ENCODE measurements around the gene HOXA5.

The HOXA5 gene

DNA sequence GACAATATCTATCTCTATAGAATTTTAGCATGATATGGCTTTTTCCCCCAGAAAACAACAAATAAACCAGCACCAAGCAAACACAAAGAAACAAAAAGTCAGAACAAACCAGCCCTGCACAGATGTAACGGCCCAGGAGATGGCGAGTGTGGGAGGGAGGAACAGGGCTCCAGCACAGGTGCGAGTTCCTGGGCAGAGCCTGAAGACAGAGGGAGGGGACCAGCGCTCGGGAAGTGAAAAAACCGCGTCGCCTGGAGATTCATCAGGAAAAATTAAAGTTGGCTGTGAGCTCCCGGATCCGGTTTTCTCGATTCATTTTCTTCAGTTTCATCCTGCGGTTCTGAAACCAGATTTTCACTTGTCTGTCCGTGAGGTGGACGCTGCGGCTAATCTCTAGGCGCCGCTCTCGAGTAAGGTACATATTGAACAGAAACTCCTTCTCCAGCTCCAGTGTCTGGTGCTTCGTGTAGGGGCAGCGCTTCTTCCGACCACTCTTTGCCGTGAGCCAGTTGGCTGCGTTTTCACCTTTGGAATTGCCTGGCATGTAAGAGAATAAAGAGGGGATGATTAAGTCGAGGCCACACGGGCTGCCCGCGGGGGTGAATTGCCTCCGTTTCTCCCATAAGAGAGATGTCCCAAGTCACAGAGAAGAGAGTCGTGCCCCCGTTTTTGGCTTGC, 28.3 kb upstream of the HOXA5 start:
- no peak for DNase-seq (ENCODE audit: low spot score)

DNA sequence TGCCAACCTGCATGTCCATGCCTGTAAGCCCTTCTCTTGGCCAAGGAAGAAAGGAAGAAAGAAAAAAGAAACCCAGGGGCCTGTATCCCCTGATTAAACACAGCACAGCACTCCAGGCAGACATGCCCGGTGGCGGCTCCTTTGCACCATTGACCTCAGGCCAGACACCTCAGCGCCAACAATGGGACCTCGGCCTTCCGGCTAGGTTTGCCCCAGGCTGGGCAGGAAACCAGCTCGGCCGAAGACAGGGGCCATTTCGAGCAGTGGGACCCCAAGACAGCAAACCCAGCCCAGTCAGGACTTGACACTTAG, 27.8 kb upstream of the HOXA5 start:
- peak; percentile 37 for DNase-seq (ENCODE audit: low spot score)

DNA sequence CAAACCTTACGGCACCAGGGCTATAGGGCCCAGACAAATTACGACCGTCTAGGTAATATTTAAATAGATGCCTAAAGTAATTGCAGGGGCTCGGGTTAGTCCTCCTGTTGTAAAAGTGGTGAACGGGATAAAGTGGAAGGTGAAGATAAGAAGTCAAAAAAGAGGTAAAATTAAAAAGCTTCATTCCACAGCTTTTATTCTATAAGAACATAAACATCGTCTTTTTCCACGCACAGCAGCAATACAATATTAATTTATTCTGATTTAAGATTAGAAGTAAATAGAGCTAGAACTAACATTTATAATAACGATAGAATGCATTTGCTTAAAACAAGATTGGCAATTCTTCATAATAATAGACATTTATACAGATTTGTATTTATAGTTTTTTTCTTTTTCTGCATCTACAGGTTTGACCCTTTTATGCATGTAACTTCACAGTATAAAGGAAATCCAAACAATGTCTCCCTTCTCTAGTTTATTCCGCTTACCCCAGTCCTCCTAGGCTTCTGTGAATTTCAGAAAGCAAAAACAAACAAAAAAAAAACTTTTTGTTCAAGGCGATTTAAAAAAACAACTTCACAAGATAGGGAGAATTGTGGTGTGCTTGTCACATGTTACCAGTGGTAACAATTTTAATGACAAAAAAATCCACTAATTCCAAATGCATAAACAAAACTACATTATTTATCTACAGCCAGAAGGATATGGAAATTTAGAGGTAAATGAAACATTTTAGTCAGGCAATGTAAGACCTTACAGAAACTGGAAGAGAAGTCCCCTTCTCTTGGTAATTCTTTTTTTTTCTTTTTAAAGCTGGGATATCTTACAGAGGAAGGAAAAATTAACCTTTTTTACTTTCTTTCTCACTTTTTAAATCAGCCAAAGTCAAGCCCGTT, 27.2 kb upstream of the HOXA5 start:
- DNase-seq (ENCODE audit: low spot score) = no peak

DNA sequence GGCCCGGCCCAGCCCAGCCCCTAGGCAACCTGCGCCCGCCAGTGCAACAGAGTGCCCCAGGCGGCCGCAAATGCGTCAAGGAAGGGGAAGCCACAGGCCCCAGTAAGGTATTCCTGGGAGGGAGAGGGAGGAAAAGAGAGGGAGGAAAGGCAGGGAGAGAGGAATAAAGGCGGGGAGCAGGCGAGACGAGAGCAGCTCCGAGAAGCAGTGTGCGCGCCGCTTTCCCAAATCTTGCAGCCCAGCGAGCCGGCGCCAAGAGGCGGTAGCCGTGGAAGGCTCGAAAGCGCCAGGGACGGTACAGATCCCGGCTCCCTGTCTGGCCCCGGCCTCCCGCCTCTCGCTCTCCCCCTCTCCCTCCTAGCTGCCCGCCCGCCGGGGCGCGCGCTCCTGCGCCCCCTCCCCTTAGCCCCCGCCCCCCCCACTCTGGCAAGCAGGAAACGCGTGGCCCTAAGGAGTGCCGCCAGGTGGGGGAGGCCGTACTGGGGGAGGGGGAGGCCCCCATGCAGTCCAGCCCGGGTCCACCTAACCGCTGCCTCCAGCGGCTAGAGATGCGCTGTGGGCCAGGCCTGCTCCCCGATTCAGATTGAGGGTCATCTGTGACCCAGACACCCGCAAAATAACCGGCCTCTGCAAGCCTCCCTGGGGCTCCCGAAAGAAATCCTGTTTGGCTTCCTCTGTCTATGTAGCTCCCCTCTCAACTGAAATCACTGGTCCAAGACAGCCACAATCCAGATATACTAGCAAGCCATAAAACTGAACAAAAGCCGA, 26.4 kb upstream of the HOXA5 start:
- DNase-seq (ENCODE audit: low spot score) = peak; percentile 37

DNA sequence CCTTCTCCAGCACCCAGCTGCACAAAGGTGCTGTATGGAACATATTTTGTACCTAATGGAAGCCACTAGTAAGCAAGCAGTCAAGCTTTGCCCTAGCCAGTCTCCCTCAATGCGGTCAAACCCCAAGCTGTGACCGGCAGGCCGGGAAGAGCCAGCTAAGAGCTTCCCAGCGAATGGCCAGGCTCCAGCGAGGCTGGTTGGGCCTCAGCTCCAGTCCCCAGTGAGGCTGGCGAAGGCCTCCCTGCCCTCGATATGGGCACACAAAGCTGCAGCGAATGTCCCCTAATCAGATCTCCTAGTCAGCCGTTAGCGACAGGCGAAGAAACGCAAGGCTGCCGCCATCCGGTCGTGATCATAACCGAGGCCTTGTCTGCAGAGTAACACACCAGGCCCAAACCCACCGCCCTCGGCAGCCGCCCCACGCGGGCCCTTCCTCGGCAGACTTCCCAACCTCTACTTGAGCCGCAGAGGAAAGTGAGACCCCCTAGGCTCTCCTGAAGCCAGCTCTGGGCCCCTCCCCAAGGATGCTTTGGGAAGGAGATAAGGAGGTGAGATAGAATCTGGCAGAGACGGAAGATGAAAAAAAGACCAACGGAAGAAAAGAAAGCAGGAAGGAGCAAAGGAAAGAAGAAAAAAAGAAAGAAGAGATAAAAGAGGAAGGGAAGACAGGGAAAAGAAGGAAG, 24.9 kb upstream of the HOXA5 start:
- peak; percentile 38 for DNase-seq (ENCODE audit: low spot score)

DNA sequence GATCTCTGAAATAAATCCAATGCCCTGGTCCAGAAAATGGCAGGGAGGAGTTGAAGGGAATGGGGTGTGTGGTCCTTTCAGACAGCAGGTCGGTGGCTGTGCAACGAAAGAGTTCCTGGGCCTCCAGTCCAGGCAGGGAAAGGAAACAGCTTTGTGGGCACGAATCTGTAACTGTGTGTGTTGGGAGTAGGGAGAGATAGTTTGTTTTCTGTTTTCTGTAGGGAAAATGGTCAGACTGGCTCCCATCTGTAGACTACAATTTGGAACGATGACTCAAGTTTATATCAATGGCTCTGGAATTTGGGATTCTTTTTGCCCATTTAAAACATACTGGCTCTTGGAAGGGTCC, 24.4 kb upstream of the HOXA5 start:
- peak; percentile 35 for DNase-seq (ENCODE audit: low spot score)

DNA sequence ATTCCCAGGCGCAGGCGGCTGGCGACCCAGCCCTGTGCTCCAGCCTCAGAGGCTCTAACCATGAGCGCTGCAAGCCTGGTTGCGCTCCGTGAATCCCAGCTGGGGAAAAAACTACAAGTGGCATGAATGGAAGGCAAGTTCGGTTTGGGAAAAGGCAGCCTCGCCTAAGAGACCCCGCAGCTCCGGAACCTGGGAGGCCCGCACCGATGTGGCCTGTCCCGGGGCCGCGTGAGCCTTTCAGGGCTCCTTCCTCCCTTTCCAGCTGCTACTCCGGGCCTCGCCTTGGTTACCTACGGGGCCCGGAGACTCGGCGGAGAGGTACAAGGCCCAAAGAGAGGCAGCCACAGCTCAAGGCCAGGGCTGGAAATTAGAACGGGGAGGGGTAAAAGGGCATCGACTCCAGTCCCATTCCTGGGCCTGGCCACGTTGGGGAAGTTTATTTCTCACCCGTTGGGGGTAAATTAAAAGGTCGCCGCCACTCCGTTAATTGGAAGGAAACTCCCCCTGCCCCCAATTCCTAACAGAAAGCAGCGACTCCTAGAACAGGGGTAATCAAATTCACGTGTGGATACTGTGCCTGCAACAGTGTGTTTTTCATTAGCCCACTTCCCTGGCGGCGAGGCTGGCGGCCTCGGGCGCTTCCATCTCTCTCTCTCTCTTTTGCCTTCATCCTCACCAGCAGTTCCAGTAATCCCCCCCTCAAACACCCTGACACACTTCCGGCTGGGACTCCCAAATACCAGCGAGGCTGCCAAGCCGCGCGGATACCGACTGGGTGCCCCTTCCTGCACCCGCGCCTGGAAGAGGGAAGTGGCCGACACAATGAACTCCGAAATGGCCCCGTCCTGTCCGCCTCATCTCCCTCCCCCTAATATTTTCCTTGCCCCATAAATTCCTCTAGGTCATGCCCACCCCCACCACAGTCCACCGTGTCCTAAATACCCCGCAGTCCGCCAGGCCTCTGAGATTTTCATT, 23.3 kb upstream of the HOXA5 start:
- peak; percentile 76 for DNase-seq (ENCODE audit: low spot score)

DNA sequence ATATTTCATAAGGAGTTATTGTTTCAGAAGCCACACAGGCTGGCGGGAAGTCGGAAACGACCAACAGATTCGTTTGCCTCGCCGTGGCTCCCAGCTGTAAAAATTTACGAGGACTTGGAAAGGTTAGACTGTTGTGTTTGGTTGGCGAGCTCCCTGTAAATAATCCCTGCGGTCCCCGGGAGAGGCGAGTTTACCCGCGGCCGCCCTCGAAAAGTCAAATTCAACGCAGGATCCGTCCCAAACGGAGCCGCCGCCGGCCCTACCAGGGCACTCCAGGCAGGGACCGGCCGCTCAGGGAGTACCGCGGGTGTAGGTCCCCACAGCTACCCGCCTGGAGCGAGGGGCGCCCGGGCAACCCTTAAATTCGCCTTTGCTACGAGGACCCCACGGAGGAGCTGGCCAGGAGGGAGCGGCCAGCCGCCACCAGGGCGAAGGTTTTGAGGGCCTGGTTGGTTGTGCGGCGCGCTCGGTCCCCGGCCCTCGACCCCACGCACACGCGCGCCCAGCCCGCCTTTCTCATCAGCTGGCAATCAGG, 22.6 kb upstream of the HOXA5 start:
- DNase-seq (ENCODE audit: low spot score) = peak; percentile 31

DNA sequence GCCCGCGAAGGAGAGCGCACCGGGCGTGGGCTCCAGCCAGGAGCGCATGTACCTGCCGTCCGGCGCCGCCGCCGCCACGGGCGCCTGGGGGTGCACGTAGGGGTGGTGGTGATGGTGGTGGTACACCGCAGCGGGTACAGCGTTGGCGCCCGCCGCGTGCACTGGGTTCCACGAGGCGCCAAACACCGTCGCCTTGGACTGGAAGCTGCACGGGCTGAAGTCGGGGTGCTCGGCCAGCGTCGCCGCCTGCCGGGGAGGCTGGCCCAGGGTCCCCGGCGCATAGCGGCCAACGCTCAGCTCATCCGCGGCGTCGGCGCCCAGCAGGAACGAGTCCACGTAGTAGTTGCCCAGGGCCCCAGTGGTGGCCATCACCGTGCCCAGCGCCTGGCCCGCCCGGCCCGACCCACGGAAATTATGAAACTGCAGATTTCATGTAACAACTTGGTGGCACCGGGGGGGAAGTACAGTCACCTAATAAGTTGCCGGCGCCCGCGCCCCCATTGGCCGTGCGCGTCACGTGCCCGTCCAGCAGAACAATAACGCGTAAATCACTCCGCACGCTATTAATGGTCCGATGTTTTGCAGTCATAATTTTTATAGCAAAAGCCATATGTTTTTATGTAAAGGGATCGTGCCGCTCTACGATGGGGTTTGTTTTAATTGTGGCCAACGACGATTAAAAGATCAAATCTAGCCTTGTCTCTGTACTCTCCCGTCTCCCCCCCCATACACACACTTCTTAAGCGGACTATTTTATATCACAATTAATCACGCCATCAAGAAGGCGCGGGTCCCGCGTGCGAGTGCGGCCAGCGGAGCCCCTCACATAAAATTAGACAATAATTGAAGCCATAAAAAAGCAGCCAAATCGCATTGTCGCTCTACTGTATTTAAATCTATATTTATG, 21.9 kb upstream of the HOXA5 start, which contains the start of gene HOXA9:
Gene HOXA9, minus strand, starts transcription at position 449 of the 907 bp plus-strand sequence. Its CDS starts 80 bp downstream, at position 369.
- DNase-seq (ENCODE audit: low spot score) = peak; percentile 91

DNA sequence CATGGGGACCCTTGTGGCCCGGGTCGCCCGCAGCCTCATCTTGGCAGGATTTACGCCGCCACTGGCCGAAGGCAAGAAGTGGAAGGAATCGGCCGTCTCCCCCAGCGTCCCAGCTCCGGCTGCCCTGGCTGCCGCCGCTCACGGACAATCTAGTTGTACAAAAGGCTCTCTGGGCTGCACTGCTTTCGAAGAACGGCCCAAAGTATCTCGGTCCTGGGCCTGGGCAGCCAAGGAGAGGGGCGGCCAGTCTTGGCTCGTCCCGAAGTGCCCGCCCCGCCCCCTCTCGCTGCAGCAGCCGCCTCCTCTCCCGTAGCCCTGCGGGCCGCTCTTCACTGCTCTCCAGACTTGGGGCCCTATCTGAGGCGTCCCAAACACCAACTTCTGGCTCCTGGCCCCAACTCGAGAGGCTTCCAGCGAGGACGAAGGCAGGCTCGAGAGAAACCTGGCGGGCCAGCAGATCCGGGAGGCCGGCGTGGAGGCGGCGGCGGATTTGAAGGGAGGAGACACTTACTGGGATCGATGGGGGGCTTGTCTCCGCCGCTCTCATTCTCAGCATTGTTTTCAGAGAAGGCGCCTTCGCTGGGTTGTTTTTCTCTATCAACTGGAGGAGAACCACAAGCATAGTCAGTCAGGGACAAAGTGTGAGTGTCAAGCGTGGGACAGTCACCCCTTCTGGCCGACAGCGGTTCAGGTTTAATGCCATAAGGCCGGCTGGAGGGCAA, 21.0 kb upstream of the HOXA5 start:
- DNase-seq (ENCODE audit: low spot score) = peak; percentile 65

DNA sequence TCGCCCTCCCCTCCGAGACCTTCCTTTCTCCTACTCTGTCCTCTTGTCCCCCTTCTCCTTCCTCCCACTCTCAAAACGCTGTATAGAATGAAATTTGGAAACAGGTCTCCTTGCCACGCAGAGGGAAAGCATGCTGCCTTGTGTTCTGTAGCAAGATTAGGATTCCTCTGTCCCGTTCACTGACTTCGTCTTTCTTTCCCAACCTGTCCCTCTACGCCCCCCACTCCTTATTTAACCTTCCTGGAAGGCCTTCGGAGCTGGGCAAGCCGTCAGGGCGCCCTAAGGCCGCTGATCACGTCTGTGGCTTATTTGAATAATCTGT, 20.5 kb upstream of the HOXA5 start:
- no peak for DNase-seq (ENCODE audit: low spot score)

DNA sequence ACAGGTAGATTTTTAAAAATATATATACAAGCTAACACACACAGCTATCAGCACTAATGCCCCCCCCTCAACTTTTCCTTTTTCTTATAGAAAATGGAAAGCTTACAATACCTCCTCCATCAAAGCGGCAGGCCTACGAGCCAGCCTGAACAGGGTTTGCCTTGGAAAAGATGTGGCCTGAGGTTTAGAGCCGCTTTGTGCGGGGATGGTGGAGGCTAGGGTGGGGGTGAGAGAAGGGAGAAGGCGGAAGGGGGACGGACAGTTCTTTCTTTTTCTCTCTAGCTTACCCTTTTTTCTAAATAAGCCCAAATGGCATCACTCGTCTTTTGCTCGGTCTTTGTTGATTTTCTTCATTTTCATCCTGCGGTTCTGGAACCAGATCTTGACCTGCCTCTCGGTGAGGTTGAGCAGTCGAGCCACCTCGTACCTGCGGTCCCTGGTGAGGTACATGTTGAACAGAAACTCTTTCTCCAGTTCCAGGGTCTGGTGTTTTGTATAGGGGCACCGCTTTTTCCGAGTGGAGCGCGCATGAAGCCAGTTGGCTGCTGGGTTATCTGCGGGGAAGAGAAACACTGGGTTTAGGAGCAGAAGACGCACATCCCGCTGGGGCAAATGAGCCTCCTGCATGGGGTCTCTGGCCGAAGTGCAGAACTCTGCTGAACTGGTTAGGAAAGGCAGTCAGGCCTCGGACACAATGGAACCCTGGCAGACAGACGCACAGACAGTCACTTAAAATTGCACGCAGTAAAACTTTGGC, 20.0 kb upstream of the HOXA5 start:
- no peak for DNase-seq (ENCODE audit: low spot score)

DNA sequence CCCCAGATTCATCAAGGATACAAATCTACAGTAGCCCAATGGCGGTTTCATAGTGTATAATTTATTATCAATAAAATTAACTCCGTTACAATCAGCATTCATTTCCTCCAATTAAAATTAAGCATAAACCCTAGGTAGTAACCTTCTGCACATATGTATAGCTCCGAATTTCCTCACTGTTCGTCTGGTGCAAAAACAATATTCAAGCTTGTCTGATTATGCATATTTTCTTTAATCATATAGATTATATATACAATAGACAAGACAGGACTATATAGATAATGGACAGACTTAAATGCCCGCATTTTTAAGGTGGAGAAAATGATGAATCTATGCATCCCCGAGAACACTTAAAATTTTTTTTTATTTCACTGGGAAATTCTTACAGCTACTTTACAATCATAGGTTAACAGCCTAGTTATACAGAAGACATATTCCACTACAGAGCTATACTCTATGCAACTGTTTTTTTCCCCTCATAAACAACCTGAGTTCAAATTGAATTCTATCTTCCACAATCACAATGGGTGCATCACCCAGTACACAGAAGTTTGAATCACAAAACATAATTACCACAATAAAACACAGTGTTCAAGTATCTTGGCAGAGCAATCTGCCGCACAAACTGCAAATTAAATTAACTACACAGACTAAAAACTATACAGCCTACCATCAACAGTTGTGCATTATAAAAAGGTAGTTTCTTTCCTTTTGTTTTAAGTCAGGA, 19.2 kb upstream of the HOXA5 start:
- no peak for DNase-seq (ENCODE audit: low spot score)

DNA sequence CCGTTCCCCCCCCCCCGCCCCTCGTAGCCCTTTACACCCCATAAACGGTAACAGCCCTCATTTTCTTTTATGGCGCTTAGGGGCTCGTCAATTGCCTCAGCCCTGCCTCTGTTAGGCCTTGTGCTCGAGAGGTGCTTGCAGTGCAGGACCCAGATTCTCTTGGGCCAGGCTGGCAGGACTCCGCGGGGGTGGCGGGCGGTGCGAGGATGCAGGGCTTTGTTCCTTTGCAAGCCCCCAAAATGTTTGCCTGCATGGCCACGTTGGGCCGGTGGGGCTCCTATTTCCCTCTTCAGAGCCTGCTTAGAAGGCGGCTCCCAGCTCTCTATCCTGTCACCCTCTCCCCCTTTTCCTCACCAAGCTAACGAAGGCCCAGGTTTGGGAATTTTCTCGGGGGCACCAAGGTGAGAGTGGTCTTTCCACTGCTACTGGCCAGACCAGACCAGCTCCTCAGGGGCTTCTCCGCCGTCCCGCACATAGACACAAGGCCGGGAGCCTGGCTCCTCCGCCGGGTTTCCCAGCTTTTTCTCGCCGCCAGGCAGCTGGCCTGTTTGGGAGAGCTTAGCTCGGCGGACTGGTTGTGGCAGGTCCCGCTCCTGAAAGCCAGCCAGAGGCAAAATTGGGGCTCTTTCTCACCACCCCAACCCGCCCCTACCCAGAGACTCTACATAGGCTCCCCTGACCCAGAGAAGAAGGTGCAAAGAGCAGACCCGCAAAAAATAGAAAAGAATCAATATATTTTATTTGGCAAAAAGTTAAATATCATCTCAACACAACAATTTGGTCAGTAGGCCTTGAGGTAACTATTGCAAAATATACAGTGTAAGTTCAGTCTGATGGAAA, 18.5 kb upstream of the HOXA5 start:
- DNase-seq (ENCODE audit: low spot score) = no peak

DNA sequence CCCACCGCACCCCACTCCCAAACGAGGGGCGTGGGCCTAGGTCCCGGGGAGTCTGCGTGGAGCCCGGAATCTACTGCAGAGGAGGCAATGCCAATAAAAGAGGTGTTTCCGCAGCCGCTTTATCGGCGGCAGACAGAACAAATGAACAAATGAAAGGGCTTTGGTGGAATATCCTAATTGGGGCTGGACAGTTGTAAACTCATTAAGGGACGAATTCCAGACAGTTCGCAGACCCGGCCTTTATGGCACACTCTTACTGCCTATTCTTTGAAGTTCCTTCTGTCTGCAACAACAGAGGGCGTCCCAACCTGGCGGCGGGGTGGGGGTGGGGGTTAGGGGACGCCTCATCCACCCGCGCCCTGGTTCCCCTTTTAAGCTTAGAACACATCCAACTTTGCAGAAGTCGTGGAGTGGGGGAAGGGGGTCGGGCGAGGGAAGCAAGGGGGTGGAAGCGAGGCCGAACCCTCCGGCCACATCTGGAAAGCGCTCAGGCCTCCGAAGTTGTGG, 17.8 kb upstream of the HOXA5 start:
- DNase-seq (ENCODE audit: low spot score) = no peak

DNA sequence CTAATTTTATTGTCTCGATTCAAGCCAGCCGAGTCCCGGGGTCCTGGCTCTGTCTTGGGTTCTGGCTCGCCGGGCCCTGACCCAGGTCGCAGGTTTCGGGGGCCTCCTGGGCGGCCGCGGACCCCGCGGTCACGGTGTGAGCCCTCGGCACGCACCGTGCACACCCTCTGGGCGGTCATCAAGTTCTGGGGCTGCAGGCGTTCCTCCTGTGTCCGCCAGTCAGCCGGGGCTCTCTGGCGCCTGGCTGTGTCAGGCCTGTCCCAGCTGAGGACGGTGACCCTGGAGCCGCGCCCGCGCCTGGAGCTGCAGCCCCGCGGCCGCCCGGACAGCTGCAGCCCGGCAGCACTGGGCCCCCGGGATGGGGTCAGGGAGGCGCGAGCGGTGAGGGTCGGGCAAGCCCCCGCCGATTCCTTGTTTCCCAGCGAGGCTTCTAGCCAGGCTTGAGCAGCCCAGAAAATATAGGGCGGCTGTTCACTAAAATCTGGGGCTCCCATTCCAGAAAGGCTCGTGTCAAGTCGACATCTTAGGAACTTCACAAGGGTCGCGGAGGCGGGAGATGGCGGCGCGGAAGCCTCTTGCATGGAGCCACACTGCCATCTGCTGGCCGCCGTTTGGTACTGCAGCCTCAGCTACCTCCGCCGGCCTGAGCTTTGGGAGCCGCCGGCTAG, 17.2 kb upstream of the HOXA5 start:
- peak; percentile 82 for DNase-seq (ENCODE audit: low spot score)

Measured in GM03348 (cell line).